ENCODE measurements around the gene VWC2.

Gene VWC2

GRCh38 chr7:49821181-49821580, 47.7 kb downstream of the VWC2 start:
- DNase-seq = no peak
- H3K9me3 ChIP-seq (ENCODE audit: control extremely low read depth in 1 of 5, control insufficient read depth in 4 of 5, insufficient read depth in 2 of 5, low read depth in 1 of 5, low read length in 4 of 5) = no peaks in the 10 kb centered on the region
- ChIA-PET POLR2A (no interaction called here), CTCF (no interaction called here)
- H3K36me3 ChIP-seq (ENCODE audit: control insufficient read depth in 4 of 4, insufficient read depth in 4 of 4, low read length in 3 of 4) = no peaks in the 10 kb centered on the region
- no peak overlapping the region for H3K27ac ChIP-seq (ENCODE audit: insufficient read depth in 1 of 2, low read depth in 1 of 2, low read length in 2 of 2, poor library complexity in 1 of 2, severe bottlenecking in 2 of 2)
- H3K27me3 ChIP-seq (replicated peaks in 2 of 5; ENCODE audit: control insufficient read depth in 4 of 5, insufficient read depth in 5 of 5, low read length in 4 of 5) = peaks cover 0 to 13% (median 0%) of the 10 kb centered on the region in 5 experiments
- H3K4me3 ChIP-seq (ENCODE audit: control insufficient read depth in 1 of 7, extremely low read depth in 1 of 7, insufficient read depth in 4 of 7, low read depth in 2 of 7, low read length in 6 of 7) = no peak overlapping the region
- no peaks in the 10 kb centered on the region for H3K4me1 ChIP-seq (ENCODE audit: control extremely low read depth in 1 of 4, control insufficient read depth in 4 of 4, insufficient read depth in 4 of 4, low read length in 3 of 4)

GRCh38 chr7:49822856-49823255, 49.4 kb downstream of the VWC2 start:
- no peak for DNase-seq

GRCh38 chr7:49823566-49823965, 50.1 kb downstream of the VWC2 start:
- no peaks in the 10 kb centered on the region for H3K4me1 ChIP-seq (ENCODE audit: control extremely low read depth in 1 of 4, control insufficient read depth in 4 of 4, insufficient read depth in 4 of 4, low read length in 3 of 4)
- no peaks in the 10 kb centered on the region for H3K36me3 ChIP-seq (ENCODE audit: control insufficient read depth in 4 of 4, insufficient read depth in 4 of 4, low read length in 3 of 4)
- CTCF ChIA-PET = no interaction called here
- 94% methylated on average over 2 of the region's 3 CpGs for WGBS (ENCODE audit: insufficient coverage)
- no peak overlapping the region for H3K4me3 ChIP-seq (ENCODE audit: control insufficient read depth in 1 of 7, extremely low read depth in 1 of 7, insufficient read depth in 4 of 7, low read depth in 2 of 7, low read length in 6 of 7)
- H3K9me3 ChIP-seq (ENCODE audit: control extremely low read depth in 1 of 5, control insufficient read depth in 4 of 5, insufficient read depth in 2 of 5, low read depth in 1 of 5, low read length in 4 of 5) = no peaks in the 10 kb centered on the region
- H3K27ac ChIP-seq (ENCODE audit: insufficient read depth in 1 of 2, low read depth in 1 of 2, low read length in 2 of 2, poor library complexity in 1 of 2, severe bottlenecking in 2 of 2) = no peak overlapping the region
- POLR2A ChIA-PET = no interaction called here
- H3K27me3 ChIP-seq (replicated peaks in 2 of 5; ENCODE audit: control insufficient read depth in 4 of 5, insufficient read depth in 5 of 5, low read length in 4 of 5) = peaks cover 0 to 12% (median 0%) of the 10 kb centered on the region in 5 experiments
- no peak for DNase-seq

More at GRCh38 chr7:49822856-49823255, 49.4 kb downstream of the VWC2 start:
- ChIA-PET POLR2A (no interaction called here), CTCF (no interaction called here)
- H3K36me3 ChIP-seq (ENCODE audit: control insufficient read depth in 4 of 4, insufficient read depth in 4 of 4, low read length in 3 of 4) = no peaks in the 10 kb centered on the region
- no peaks in the 10 kb centered on the region for H3K9me3 ChIP-seq (ENCODE audit: control extremely low read depth in 1 of 5, control insufficient read depth in 4 of 5, insufficient read depth in 2 of 5, low read depth in 1 of 5, low read length in 4 of 5)
- WGBS (ENCODE audit: insufficient coverage) = 95% methylated on average over 4 of the region's 5 CpGs
- H3K4me3 ChIP-seq (ENCODE audit: control insufficient read depth in 1 of 7, extremely low read depth in 1 of 7, insufficient read depth in 4 of 7, low read depth in 2 of 7, low read length in 6 of 7) = no peak overlapping the region
- H3K27ac ChIP-seq (ENCODE audit: insufficient read depth in 1 of 2, low read depth in 1 of 2, low read length in 2 of 2, poor library complexity in 1 of 2, severe bottlenecking in 2 of 2) = no peak overlapping the region
- H3K27me3 ChIP-seq (replicated peaks in 2 of 5; ENCODE audit: control insufficient read depth in 4 of 5, insufficient read depth in 5 of 5, low read length in 4 of 5) = peaks cover 0 to 13% (median 0%) of the 10 kb centered on the region in 5 experiments
- no peaks in the 10 kb centered on the region for H3K4me1 ChIP-seq (ENCODE audit: control extremely low read depth in 1 of 4, control insufficient read depth in 4 of 4, insufficient read depth in 4 of 4, low read length in 3 of 4)

- ChIA-PET CTCF (no interaction called here), POLR2A (no interaction called here)
- Histone ChIP-seq H3K4me3 (ENCODE audit: control insufficient read depth in 1 of 7, extremely low read depth in 1 of 7, insufficient read depth in 4 of 7, low read depth in 2 of 7, low read length in 6 of 7) (no peak overlapping the region), H3K36me3 (ENCODE audit: control insufficient read depth in 4 of 4, insufficient read depth in 4 of 4, low read length in 3 of 4) (no peaks in the 10 kb centered on the region), H3K9me3 (ENCODE audit: control extremely low read depth in 1 of 5, control insufficient read depth in 4 of 5, insufficient read depth in 2 of 5, low read depth in 1 of 5, low read length in 4 of 5) (no peaks in the 10 kb centered on the region), H3K27ac (ENCODE audit: insufficient read depth in 1 of 2, low read depth in 1 of 2, low read length in 2 of 2, poor library complexity in 1 of 2, severe bottlenecking in 2 of 2) (no peak overlapping the region), H3K27me3 (replicated peaks in 2 of 5; ENCODE audit: control insufficient read depth in 4 of 5, insufficient read depth in 5 of 5, low read length in 4 of 5) (peaks cover 0 to 3% (median 0%) of the 10 kb centered on the region in 5 experiments), H3K4me1 (ENCODE audit: control extremely low read depth in 1 of 4, control insufficient read depth in 4 of 4, insufficient read depth in 4 of 4, low read length in 3 of 4) (no peaks in the 10 kb centered on the region)
- DNase-seq = no peak
- 87% methylated on average over 12 of the region's 13 CpGs for WGBS (ENCODE audit: insufficient coverage)
Observed at GRCh38 chr7:49839863-49840645, 66.6 kb downstream of the VWC2 start.

- ChIA-PET POLR2A (no interaction called here), CTCF (interaction anchor here (0.7 kb wide), 1 partner anchor 493 kb away, joined by 3 read pairs; no protein-coding TSS in a partner anchor)
- no peak for DNase-seq
- Histone ChIP-seq H3K9me3 (ENCODE audit: control extremely low read depth in 1 of 5, control insufficient read depth in 4 of 5, insufficient read depth in 2 of 5, low read depth in 1 of 5, low read length in 4 of 5) (no peaks in the 10 kb centered on the region), H3K4me3 (ENCODE audit: control insufficient read depth in 1 of 7, extremely low read depth in 1 of 7, insufficient read depth in 4 of 7, low read depth in 2 of 7, low read length in 6 of 7) (no peak overlapping the region), H3K27ac (ENCODE audit: insufficient read depth in 1 of 2, low read depth in 1 of 2, low read length in 2 of 2, poor library complexity in 1 of 2, severe bottlenecking in 2 of 2) (no peak overlapping the region), H3K36me3 (ENCODE audit: control insufficient read depth in 4 of 4, insufficient read depth in 4 of 4, low read length in 3 of 4) (no peaks in the 10 kb centered on the region), H3K27me3 (replicated peaks in 2 of 5; ENCODE audit: control insufficient read depth in 4 of 5, insufficient read depth in 5 of 5, low read length in 4 of 5) (peaks cover 0 to 3% (median 0%) of the 10 kb centered on the region in 5 experiments), H3K4me1 (ENCODE audit: control extremely low read depth in 1 of 4, control insufficient read depth in 4 of 4, insufficient read depth in 4 of 4, low read length in 3 of 4) (no peaks in the 10 kb centered on the region)
- 89% methylated on average over 4 of the region's 5 CpGs for WGBS (ENCODE audit: insufficient coverage)
Observed at GRCh38 chr7:49840751-49841405, 67.4 kb downstream of the VWC2 start.

- CTCF ChIA-PET = no interaction called here
- Histone ChIP-seq H3K4me3 (ENCODE audit: control insufficient read depth in 1 of 7, extremely low read depth in 1 of 7, insufficient read depth in 4 of 7, low read depth in 2 of 7, low read length in 6 of 7) (no peak overlapping the region), H3K9me3 (ENCODE audit: control extremely low read depth in 1 of 5, control insufficient read depth in 4 of 5, insufficient read depth in 2 of 5, low read depth in 1 of 5, low read length in 4 of 5) (no peaks in the 10 kb centered on the region), H3K27ac (ENCODE audit: insufficient read depth in 1 of 2, low read depth in 1 of 2, low read length in 2 of 2, poor library complexity in 1 of 2, severe bottlenecking in 2 of 2) (no peak overlapping the region), H3K27me3 (replicated peaks in 2 of 5; ENCODE audit: control insufficient read depth in 4 of 5, insufficient read depth in 5 of 5, low read length in 4 of 5) (peaks cover 0 to 4% (median 1%) of the 10 kb centered on the region in 5 experiments), H3K4me1 (ENCODE audit: control extremely low read depth in 1 of 4, control insufficient read depth in 4 of 4, insufficient read depth in 4 of 4, low read length in 3 of 4) (no peaks in the 10 kb centered on the region), H3K36me3 (ENCODE audit: control insufficient read depth in 4 of 4, insufficient read depth in 4 of 4, low read length in 3 of 4) (no peaks in the 10 kb centered on the region)
- WGBS (ENCODE audit: insufficient coverage) = 100% methylated on average over 1 of the region's 5 CpGs
- DNase-seq = peak in 2 of 3 donors; percentile 1 to 13
- POLR2A ChIA-PET = no interaction called here
Observed at GRCh38 chr7:49845626-49846025, 72.2 kb downstream of the VWC2 start.

GRCh38 chr7:49848211-49848841, 74.9 kb downstream of the VWC2 start:
- Histone ChIP-seq H3K4me3 (ENCODE audit: control insufficient read depth in 1 of 7, extremely low read depth in 1 of 7, insufficient read depth in 4 of 7, low read depth in 2 of 7, low read length in 6 of 7) (no peak overlapping the region), H3K9me3 (ENCODE audit: control extremely low read depth in 1 of 5, control insufficient read depth in 4 of 5, insufficient read depth in 2 of 5, low read depth in 1 of 5, low read length in 4 of 5) (no peaks in the 10 kb centered on the region), H3K27ac (ENCODE audit: insufficient read depth in 1 of 2, low read depth in 1 of 2, low read length in 2 of 2, poor library complexity in 1 of 2, severe bottlenecking in 2 of 2) (no peak overlapping the region), H3K36me3 (ENCODE audit: control insufficient read depth in 4 of 4, insufficient read depth in 4 of 4, low read length in 3 of 4) (no peaks in the 10 kb centered on the region), H3K4me1 (ENCODE audit: control extremely low read depth in 1 of 4, control insufficient read depth in 4 of 4, insufficient read depth in 4 of 4, low read length in 3 of 4) (no peaks in the 10 kb centered on the region), H3K27me3 (replicated peaks in 2 of 5; ENCODE audit: control insufficient read depth in 4 of 5, insufficient read depth in 5 of 5, low read length in 4 of 5) (peaks cover 0 to 4% (median 1%) of the 10 kb centered on the region in 5 experiments)
- CTCF ChIA-PET = interaction anchor here (0.6 kb wide), 2 partner anchors 29 to 750 kb away, joined by 3 read pairs; no protein-coding TSS in a partner anchor
- DNase-seq = no peak
- POLR2A ChIA-PET = no interaction called here
- 81% methylated on average over 6 of the region's 8 CpGs for WGBS (ENCODE audit: insufficient coverage)

All from common myeloid progenitor, CD34-positive (primary cell).